ENCODE measurements around the gene ALS2CL.

ALS2CL gene

DNA sequence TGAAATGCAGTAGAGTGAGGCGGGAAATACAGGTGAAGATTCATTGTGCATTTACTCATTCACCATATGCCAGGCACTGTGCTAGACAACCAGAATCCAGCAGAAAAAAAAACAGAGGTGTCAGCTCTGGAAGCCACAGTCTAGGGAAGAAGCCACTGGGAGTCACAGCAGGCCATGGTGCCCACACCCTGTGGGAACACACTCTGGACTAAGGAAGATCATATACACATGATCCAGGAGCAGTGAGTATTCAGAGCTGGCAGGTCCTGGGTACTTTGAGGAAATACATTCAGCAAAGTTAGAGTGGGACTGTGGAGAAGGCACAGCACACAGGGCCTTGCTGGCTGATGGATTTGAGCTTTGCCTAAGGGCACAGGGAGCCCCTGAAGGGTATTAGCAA, 66.4 kb downstream of the ALS2CL start:
- DNase-seq, result no peak

DNA sequence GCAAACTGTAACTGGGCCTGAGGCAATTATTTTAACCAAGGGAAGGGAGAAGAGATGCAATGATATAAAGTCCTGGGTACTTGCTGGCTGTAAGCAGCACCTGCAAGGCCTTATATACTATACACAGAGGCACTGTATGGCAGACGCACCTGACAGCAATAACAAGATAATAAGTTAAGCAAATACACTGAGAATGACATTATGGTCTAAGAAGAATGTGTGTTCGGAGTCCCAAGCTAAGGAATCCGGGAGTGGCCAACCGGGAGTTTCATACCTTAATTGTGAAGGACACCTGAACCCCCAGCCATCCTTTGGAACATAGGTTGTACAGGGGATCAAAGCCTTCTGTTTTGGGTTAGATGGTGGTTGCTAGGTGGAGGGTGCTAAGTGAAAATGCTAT, 67.4 kb downstream of the ALS2CL start:
- DNase-seq, result no peak

DNA sequence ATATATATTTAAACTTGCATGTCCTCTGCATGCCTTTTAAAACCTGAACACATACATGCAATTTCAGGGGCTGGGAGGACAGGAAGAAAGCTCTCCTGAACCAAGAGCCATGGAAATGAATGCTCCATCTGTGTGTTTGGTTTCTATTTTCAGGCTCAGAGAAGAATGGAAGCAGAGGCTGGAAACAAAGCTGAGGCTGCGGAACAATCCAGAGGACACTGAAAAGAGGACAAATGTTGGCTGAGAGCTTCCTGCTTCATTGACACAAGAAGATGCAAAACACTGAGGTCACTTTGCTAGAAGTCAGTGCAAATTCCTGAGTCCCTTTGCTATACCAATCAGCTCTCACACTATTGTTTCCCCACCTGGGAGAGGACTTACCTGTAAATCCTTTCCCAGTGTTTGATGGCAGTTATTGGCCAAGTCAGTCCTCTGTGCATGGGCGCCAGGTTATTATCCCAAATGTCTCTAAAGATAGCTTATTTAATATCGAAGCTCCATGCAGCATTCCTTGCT, 68.4 kb downstream of the ALS2CL start:
- DNase-seq, result no peak

DNA sequence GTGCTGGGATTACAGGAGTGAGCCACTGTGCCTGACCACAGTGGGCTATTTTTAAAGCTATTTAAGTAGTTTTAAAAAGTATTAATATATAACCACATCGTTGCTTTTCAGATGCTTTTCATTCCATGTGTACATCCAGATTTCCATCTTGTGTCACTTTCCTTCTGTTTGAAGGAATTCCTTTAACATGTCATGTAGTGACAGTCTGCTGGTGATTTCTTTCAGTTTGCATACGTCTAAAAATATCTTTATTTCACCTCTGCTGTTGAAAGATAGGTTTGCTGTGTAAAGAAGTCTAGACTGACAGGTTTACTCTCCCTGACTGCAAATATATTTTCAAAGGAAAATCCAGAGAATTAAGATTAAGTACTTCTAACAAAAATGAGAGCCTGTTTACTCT, 68.9 kb downstream of the ALS2CL start:
- DNase-seq, result no peak

DNA sequence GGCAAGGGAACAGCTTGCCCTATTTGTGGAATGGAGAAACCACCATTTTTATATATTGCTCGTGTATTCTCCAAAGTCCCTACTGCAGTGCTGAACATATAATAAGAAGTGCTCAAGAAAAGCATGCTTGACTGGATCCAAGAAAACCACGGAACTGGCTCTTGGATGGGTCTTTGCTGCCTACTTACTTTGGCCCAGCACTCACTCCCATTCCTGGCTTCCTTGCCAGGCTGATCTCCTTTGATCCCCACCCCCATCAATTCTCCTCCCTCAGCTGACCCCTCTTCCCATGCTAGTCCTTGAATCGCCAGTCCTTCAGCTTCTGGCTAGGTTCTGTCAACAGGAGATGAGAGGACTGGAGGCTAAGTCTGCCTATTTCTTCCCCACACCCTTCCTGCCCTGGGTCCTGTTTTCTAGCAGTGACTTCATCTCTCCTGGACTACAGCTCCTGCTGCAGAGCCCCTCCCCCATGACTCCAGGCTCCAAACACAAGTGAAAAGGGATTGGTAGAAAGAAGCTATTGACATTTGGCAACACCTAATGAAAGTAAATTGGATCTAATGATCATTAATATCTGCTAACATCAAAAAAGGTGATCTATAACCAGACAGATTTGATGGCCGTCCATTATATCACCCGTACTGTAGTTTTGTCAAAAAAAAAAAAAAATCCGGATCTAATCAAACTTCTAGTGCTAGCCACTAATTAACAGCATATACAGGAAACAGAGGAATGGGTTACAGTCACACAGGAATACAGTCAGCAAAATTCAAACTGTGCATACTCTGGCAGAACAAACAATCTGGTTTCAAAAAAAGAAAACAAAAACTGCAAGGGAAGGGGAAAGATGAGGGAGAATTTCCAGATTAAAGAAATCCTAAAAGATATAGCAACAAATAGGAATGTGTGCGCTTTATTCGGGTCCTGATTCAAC, 73.4 kb downstream of the ALS2CL start:
- no peak for DNase-seq
